GM19438 (cell line): ENCODE results near the gene CEP95.

ENCODE experiments used
- ATAC-seq: cut with Tn5 transposase; IDR thresholded peaks from one replicate; pipeline ENCODE4 v1.9.1; 2021; ENCODE audit warnings: low read depth; ENCODE audit not compliant: unreplicated experiment

CEP95 gene

GRCh38 chr17:64509179-64509578 lies 2.4 kb downstream of the CEP95 start:
- no peak for ATAC-seq

DNA sequence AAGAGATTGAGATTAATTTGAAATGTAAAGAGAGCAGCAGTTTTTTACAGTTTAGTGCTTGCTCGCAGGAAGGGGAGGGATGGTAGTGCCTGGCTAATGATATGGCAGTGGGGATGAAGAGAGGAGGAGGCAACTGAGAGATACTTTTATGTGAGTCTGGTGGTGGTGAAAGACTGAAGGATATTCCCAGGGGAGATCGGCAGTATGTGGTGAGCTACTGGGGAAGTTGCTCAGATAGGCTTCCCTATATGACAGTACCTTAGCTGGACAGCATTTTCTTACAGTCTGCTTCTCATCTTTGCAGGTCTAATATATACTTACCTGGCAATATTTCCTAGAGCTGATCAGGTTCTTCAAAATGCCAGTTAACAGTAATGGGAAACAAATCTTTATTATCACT lies 8.6 kb downstream of the CEP95 start:
- no peak for ATAC-seq

GRCh38 chr17:64515829-64516228 lies 9.1 kb downstream of the CEP95 start:
- ATAC-seq, result no peak

GRCh38 chr17:64519601-64520000 lies 12.8 kb downstream of the CEP95 start:
- no peak for ATAC-seq

- ATAC-seq, result no peak
Observed at GRCh38 chr17:64520359-64520758, 13.6 kb downstream of the CEP95 start.

DNA sequence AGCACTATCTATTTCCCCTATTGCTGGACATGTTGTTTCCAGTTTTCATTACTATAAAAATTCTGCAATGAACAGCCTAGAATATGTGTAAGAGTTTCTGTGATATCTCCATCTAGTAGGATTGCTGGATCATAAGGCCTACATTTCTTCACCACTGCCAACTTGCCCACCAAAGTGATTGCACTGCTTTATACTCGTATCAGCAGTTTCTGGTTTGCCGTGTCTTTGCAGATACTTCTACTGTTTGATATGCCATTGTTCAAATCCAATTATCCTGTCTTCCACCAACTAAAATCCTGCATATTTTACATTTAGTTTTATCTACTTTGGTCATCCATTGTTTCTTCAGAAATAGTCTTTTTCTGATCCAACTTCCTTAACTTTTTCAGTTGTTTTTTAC lies 21.1 kb downstream of the CEP95 start:
- no peak for ATAC-seq

GRCh38 chr17:64529221-64529620 lies 22.4 kb downstream of the CEP95 start:
- no peak for ATAC-seq

- no peak for ATAC-seq
Observed at GRCh38 chr17:64531955-64532371, 25.2 kb downstream of the CEP95 start.

- no peak for ATAC-seq
Observed at GRCh38 chr17:64532409-64532808, 25.6 kb downstream of the CEP95 start.

GRCh38 chr17:64533784-64534183 lies 27.0 kb downstream of the CEP95 start:
- no peak for ATAC-seq

DNA sequence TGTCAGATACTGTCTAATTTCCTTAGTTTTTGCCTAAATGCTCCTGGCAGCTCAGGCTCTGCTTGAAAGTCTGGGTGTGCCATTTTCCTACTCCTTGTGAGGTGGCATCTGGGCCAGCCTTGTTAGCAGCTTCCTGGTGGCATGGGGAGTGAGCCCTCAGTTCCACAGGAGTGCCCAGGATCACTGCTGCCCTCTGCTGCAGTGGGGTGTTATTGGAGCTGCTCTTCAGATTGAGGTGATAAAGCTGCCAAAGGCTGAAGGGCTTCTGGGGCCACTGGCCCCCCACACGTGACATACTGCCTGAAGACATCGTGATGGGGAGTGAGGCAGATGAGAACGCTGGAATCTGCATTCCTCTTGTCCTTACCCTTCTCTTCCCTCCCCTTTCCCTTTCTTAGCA lies 27.4 kb downstream of the CEP95 start:
- ATAC-seq, result no peak

GRCh38 chr17:64535357-64535756 lies 28.6 kb downstream of the CEP95 start:
- no peak for ATAC-seq

DNA sequence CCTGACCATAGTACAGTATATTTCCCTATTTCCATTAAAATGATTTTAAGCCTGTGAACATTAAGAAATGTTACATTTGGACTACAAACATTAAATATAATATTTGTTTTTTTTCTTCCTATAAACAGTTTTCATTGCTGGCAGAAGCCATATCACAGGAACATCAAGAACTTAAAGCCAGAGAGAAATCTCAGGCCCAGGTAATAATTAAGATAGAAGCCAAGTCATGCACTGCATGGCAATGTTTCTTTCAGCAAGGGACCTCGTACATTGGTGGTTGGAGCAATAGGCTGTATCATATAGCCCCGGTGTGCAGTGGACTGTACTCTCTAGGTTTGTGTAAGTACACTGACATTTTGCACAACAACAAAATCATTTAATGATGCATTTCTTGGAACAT lies 30.1 kb downstream of the CEP95 start:
- no peak for ATAC-seq

- ATAC-seq, result no peak
Observed at GRCh38 chr17:64537488-64537887, 30.7 kb downstream of the CEP95 start.

DNA sequence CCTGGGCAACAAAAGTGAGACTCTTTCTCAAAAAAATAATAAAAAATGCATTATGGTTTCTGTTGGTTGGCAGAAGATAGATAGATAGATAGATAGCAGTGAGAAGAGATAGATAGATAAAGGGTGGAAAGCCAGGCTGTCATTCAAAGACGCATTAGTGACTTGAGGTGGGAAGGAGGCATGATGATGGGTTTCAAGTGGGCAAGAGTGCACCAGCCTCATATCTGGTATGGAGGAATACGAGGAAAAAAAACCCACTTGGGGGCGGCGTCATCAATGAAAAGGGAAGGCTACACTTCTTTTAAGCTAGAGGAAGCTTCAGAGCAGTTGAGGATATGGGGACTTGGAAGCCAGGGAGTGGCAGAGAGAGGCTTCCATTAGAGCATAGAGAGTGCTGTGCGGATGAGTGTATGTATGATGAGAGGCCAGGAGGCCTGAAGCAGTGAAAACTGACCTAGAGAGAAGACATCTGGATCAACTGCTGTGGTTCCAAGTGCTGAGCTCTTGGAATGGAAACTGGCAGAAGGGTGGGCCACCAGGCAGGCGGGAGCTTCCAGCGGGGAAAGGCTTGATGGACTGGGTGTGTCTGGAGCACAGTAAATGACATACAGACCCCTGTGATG lies 31.8 kb downstream of the CEP95 start:
- ATAC-seq, result no peak

GRCh38 chr17:64540118-64540776 lies 33.5 kb downstream of the CEP95 start:
- no peak for ATAC-seq

DNA sequence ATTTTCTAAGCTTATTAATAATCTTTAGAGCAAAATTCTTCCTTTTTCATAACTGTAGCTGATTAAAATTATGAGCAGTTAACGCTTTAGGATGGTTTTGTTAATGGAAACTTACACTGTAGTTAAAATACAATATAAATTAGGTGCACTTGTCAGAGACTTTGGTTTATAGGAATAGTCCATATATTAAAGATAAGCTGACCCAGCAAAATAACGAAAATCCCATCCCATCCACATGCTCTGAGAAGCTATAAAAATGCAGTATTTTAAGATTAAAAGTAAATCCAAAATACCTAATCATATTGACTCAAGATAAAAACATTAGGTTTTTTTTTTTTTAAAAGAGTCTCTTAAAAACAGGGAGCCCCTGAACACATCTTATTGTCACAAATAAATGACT lies 38.0 kb downstream of the CEP95 start:
- no peak for ATAC-seq

- ATAC-seq, result no peak
Observed at GRCh38 chr17:64546716-64547115, 39.9 kb downstream of the CEP95 start.

- no peak for ATAC-seq
Observed at GRCh38 chr17:64547319-64547718, 40.5 kb downstream of the CEP95 start.

DNA sequence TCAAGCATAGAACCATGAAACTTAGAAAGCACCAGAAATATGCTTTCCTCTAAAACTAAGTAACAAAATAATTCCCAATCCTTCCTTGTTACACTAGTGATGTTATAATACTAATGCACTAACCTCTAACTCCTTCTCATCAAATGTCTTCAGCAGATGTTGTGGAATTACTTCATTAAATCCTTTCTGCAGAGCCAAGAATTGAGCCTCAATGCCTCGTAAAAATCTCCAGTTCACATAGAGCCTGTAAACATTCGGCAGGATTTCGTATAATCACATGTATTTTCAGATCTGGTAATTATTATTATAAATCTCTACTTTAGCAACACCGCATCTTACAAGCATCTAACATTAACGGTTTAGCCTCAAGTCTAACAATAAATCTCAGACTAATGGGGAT lies 44.7 kb downstream of the CEP95 start:
- no peak for ATAC-seq

DNA sequence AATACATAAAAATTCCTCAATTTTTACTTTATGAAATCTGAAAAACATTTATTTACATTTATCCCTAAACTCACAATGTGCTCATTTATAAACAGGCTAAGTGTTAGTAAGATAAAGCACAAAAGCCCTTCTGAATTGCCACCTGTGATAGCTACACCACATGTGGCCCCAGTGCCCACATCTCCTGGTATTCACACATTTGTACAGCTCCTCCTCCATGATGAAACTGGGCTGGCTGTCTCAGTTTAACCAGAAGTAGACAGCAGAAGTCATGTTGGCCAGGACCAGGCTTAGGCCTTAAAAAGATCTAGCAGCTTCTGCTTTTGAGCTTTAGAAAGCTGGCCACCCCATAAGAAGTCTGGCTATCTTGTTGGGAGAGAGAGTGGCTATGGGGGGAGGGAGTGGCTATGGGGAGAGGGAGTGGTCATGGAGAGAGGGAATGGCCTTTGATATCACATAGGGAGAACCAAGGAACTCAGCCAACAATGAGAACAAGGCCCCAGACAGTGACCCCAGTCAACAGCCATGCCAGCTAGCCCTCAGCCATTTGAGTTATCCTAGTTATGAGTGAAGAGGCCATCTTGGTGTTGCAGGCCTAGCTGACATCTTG lies 47.4 kb downstream of the CEP95 start:
- no peak for ATAC-seq

- ATAC-seq, result no peak
Observed at GRCh38 chr17:64555281-64555680, 48.5 kb downstream of the CEP95 start.
